HG03196 (cell line): ENCODE measurements around the gene NEK2.
"Not testable (repeated sequence)": the region's sequence is repeated elsewhere in the genome, so short reads cannot be mapped to it uniquely, and the experiment has no call there.

Source experiments
- ATAC-seq: cut with Tn5 transposase; IDR thresholded peaks from one replicate; pipeline ENCODE4 v1.9.1; 2021; ENCODE audit not compliant: unreplicated experiment

NEK2 gene

DNA sequence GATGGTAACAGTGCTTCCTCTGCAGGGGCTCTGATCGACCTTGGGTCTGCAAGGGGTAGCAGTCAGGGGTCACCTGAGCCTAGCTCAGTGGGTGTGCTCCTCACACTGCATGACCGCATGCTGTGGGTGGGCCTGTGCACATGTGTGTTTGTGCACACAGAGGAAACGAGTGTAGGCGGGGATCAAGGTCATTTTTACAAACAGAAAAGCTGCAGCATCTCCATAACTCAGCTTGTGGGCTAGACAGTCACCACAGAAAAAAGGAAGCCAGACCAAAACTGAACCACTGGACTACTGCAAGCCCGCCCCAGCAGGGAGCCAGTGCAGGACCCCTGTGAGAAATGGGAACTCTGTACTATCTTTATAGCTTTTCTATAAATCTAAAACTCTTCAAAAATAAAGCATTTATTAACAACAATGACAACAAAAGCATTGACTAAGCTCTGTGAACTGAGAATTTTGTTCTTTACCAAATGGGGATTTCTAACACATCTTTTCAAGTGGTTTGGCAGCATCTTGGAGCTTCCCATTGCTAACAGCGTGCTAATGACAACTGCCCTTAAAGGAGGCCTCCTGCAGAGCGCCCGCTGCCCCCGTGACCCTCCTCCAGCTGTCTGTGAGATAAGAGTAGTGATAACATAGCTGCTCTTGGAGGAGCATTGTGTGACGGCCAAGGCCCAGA is 19.9 kb upstream of the NEK2 start:
- no peak for ATAC-seq

- ATAC-seq = not testable (repeated sequence)
Measured at GRCh38 chr1:211693911-211694310, 18.5 kb upstream of the NEK2 start.

DNA sequence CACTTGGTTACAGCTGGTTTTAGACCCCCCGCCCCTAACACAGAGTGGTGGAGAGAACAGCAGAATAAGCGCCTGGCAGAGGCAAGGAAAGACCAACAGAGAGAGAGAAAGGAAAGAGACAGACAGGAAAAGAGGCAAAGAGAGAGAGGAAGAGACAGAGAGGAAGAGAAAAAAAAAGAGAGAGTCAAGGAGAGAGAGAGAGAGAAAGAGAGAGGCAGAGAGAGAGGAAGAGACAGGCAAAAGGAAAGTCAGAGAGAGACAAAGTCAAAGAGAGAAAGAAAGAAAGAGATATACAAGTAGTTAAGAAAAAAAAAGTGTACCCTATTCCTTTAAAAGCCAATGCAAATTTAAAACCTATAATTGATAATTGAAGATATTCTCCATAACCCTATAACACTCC is 13.0 kb upstream of the NEK2 start:
- ATAC-seq = no peak

GRCh38 chr1:211687462-211688215 is 12.2 kb upstream of the NEK2 start:
- ATAC-seq = no peak

GRCh38 chr1:211685823-211686222 is 10.4 kb upstream of the NEK2 start:
- ATAC-seq = no peak

DNA sequence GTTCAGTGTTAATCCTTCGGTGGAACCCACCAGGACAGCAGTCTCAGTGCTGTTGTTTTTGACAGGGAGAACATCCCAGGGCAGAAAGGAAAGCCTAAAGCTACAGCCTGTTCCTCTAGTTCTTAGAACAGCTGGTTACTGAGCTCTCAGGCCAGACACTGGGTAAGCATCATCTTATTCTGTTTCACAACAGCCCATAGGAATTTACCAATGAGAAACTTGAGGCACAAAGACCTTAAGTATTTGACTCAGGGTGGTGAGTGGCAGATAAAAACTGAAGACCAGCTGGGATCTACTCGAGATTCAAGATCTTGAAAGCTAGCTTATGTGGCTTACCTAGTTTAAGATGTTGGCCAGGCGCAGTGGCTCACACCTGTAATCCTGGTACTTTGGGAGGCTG is 9.4 kb upstream of the NEK2 start:
- ATAC-seq = no peak

- no peak for ATAC-seq
Measured at GRCh38 chr1:211684331-211684730, 8.9 kb upstream of the NEK2 start.

DNA sequence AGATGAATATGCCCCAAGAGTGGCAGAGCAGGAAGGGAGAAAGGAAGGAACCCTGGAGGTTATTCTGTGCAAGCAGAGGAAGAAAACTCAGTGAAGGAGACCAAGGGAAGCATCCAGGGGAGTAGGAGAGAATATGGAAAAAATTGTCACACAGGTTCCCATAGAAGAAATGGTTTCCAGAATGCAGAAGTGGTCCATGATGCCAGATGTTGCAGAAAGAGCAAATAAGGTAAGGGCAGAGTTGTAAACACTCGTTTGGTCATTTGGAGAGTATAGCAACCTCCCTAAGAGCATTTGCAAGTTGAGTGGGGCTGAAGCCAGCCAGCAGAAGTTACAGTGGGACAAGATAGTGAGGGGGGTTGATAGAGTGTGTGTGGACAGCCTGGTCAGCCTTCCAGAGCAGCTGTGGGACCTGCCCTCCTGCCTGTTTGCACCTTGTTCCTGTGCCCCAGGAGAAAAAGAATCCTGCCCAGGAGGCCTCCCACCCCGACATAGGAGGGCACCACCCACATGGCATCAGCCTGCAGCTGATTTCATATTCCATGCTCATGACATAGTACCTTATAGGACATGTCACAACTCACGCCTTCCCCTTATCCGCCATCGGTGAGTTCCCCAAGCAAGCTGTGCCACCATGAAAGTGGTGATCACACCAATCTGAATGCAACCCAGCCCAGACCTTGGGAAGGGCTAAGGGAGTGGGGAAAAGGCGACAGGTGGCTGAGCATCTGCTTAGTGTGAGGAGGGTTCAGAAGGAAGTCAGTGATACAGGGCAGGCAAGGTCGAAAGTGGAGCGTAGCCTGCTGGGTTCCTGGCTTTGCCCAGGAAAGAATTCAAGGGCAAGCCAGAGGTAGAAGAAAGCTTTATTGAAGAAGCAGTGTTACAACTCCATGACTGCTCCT is 8.2 kb upstream of the NEK2 start:
- ATAC-seq = no peak

DNA sequence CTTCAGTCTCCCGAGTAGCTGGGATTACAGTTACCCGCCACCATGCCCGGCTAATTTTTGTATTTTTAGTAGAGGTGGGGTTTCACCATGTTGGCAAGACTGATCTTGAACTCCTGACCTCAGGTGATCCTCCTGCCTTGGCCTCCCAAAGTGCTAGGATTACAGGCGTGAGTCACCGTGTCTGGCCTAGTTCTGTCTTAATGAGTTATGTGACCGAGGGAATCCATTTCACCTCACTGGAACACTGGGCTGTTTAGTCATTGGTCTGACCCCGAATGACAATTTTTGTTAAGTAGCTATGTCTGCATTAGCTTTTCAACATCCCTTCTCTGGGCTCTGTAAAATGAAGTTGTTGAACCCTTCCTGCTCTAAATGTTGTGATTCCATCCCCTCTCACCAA is 6.8 kb upstream of the NEK2 start:
- not testable (repeated sequence) for ATAC-seq

- peak; percentile 83 for ATAC-seq
Measured at GRCh38 chr1:211680752-211681327, 5.4 kb upstream of the NEK2 start.

DNA sequence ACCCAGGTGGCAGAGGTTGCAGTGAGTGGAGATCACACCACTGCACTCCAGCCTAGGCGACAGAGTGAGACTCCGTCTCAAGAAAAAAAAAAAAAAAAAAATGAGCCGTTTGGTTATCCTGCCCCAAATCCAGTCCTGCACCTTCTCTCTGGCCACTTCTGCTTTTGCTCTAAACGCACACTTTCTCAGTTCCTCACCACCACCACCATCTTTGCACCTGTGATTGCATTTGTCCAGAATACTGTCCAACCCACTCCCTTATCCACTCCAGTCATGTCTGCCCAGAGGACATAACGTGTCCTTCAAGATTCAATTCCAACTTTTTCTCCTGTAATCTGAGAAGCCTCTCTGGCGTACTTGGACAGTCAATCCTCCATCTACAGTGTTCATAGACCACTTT is 2.2 kb upstream of the NEK2 start:
- ATAC-seq = no peak

- no peak for ATAC-seq
Measured at GRCh38 chr1:211676761-211677160, 1.3 kb upstream of the NEK2 start.

DNA sequence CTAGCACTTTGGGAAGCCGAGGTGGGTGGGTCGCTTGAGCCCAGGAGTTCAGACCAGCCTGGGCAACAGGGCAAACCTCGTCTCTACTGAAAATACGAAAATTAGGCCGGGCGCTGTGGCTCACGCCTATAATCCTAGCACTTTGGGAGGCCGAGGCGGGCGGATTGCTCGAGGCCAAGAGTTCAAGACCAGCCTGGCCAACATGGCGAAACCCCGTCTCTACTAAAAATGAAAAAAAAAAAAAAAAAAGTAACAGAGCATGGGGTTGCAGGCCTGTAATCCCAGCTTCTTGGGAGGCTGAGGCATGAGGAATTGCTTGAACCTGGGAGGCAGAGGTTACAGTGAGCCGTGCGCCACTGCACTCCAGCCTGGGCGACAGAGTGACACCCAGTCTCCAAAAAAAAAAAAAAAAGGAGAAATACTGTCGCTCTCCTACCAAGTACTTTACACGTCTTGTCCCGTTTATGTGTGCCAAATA is 724 bp upstream of the NEK2 start:
- no peak for ATAC-seq

DNA sequence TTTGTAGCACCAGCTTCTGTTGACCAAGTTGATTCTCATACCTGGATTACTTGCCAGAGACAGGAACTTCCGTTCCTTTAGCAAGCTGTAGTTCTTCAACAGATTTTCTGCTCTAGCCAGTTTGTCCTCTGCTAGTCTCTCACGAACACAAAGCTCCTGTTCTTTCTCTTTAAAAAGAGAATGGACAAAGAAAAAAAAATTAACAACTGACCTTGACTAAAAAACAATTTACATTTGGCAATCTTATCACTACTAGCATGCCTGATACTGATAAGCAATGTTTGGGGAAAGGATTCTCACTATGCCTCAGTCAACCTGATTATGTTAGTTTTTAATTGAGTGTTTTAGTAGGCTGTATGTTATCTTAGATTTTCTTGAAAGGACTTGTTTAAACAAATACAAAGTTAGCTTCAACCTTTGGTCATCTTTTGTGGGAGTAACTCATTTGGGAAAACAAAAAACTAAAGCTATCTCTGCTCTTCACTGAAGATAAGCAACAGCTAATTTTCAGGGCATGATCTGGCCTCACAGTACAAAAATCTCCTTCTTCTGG is 8.3 kb downstream of the NEK2 start:
- no peak for ATAC-seq

- ATAC-seq = no peak
Measured at GRCh38 chr1:211660718-211661222, 14.7 kb downstream of the NEK2 start.

GRCh38 chr1:211656728-211657127 is 18.7 kb downstream of the NEK2 start:
- no peak for ATAC-seq

- ATAC-seq = peak; percentile 78
Measured at GRCh38 chr1:211654838-211655787, 20.3 kb downstream of the NEK2 start.

GRCh38 chr1:211653959-211654496 is 21.4 kb downstream of the NEK2 start:
- no peak for ATAC-seq

GRCh38 chr1:211653293-211653692 is 22.1 kb downstream of the NEK2 start:
- ATAC-seq = no peak
